Bronchial epithelial cell (primary cell): ENCODE results near the gene EFNA5. TPM values are rescaled to one million over a fixed set of nuclear protein-coding genes. Genes with fewer than 3 reads are reported as not detected.

ENCODE experiments used
- DNase-seq: peaks from one replicate; pipeline ENCODE4 v3.0.0-alpha.2; 2010; ENCODE audit warnings: low read depth
- FAIRE-seq: peaks from 2 replicates; lab custom pipeline; 2011; peaks lifted over from hg19 to GRCh38; lab: Jason Lieb, UNC
- H3K27me3 ChIP-seq: 2 replicates; pipeline ENCODE4 v1.5.1; 2011; ENCODE audit warnings: low read length; ENCODE audit not compliant: control insufficient read depth, insufficient read depth
- H3K36me3 ChIP-seq: 2 replicates; pipeline ENCODE4 v1.5.1; 2011; ENCODE audit warnings: low read length; ENCODE audit not compliant: control insufficient read depth, insufficient read depth
- H3K4me3 ChIP-seq: 2 replicates; pipeline ENCODE4 v1.5.1; 2011; ENCODE audit warnings: mild to moderate bottlenecking, low read depth, low read length, control low read depth
- CTCF ChIP-seq: IDR thresholded peaks from 2 replicates; pipeline ENCODE4 v1.5.1; 2011; ENCODE audit warnings: mild to moderate bottlenecking, moderate library complexity, low read length, control low read depth, inconsistent platforms; ENCODE audit not compliant: insufficient read depth, severe bottlenecking
- total RNA-seq: library from RNA; depleted of rRNA; stranded (reverse); fragments of >200 nt; gene quantifications from 2 replicates; pipeline ENCODE4 v1.2.1, GENCODE V29; 2014

The EFNA5 gene
- total RNA-seq, 1 donor from 2014 or later = 3.9 TPM

DNA sequence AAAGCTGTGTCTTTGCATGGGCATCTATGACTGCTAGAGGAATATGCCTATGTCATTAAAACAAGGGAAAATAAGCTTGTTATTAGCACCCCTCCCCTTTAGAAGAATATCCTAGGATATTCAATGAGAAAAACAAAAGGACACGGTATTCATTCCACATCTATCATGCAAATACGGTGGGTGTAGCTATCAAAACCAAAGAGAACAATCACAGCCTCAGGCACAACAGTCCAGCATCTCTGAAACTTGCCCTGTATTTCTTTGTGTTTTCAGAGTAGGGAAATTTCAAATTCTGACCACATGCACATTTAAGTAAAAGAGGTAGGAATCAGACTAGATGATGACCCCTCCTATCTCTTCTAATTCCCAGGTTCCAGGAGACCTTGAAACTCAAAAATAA, 209.9 kb downstream of the EFNA5 start:
- DNase-seq = no peak
- TF ChIP-seq CTCF = no peak
- FAIRE-seq = peak; percentile 7

DNA sequence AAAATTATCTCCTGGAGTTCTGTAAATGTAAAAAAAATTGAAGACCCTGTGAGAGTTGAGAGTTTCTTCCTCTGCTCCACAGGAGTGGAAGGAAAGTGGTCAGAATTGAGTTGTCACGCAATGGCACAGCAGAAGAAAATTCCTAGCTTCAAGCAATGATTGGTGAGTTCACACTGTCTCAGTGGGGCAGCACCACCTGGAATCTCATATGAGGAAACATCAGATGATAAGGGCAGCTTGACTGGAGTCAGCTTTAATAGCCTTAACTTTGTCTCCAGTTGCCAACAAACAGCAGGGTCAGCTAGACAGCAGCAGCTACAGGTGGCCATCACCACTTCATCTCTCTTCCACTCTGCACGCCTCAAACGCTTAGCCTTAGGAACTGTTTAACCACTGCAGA, 211.1 kb downstream of the EFNA5 start:
- no peak for TF ChIP-seq CTCF
- FAIRE-seq (no peak), DNase-seq (no peak)
- Histone ChIP-seq H3K4me3 (no peak overlapping the region), H3K27me3 (no peaks in the 10 kb centered on the region), H3K36me3 (no peaks in the 10 kb centered on the region)

More for the DNA sequence above, 209.9 kb downstream of the EFNA5 start:
- H3K36me3 ChIP-seq = no peaks in the 10 kb centered on the region
- no peaks in the 10 kb centered on the region for H3K27me3 ChIP-seq
- H3K4me3 ChIP-seq = no peak overlapping the region

DNA sequence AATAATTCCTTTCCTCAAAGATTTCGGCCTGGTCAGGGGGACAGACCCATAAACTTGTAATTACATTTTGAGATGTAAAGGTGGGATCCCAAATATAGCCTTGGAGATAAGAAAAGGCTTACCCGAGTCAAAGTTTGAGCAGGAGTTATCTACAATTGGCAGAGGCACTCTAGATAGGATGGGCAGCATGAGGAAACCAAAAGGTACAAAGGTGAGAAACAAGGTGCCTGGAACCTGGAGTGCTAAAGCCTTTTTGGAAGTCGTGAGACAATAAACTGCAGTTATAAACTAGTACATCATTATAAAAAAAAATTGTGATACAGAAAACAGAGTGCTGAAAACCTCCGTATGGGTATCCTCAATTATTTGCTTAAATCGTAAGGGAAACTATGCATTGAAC, 212.4 kb downstream of the EFNA5 start:
- no peaks in the 10 kb centered on the region for H3K27me3 ChIP-seq
- no peak for TF ChIP-seq CTCF
- no peak for DNase-seq
- no peaks in the 10 kb centered on the region for H3K36me3 ChIP-seq
- FAIRE-seq = no peak
- H3K4me3 ChIP-seq = no peak overlapping the region

GRCh38 chr5:107457881-107458280, 212.9 kb downstream of the EFNA5 start:
- no peak for TF ChIP-seq CTCF
- DNase-seq (no peak), FAIRE-seq (no peak)
- Histone ChIP-seq H3K4me3 (no peak overlapping the region), H3K27me3 (no peaks in the 10 kb centered on the region), H3K36me3 (no peaks in the 10 kb centered on the region)

- TF ChIP-seq CTCF = no peak
- H3K4me3 ChIP-seq = no peak overlapping the region
- FAIRE-seq (no peak), DNase-seq (no peak)
- no peaks in the 10 kb centered on the region for H3K36me3 ChIP-seq
- H3K27me3 ChIP-seq = no peaks in the 10 kb centered on the region
These were observed 213.6 kb downstream of the EFNA5 start for GRCh38 chr5:107457138-107457537.

DNA sequence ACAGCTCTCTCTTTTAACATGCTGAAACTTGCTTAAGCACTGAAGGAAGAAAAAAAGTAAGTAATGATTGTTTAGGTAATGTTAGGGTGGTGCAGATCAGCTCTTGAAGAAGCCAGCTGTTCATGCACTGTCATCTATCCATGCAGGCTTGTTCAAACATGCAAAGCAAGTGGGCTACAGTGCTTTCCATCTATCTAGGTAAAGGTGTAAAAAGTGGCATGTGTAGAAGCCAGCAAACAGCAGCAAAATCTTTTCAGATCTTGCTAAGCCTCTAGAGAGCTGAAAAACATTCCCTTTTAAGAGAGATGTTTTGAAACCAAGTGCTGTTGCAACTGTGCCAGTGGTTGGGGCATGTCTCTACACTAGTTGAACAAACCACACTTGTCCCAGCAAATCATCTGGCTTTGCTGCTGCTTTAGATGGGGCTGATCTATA, 214.4 kb downstream of the EFNA5 start:
- FAIRE-seq (peak; percentile 93), DNase-seq (peak; percentile 97)
- Histone ChIP-seq H3K27me3 (no peaks in the 10 kb centered on the region), H3K4me3 (no peak overlapping the region), H3K36me3 (no peaks in the 10 kb centered on the region)
- TF ChIP-seq CTCF = no peak
